OCI-LY3 (cell line): Measurements from ENCODE around the gene ALKBH3.

Source experiments
- H2AFZ ChIP-seq: fragments of 200-600, 300-600 bp; shearing (Covaris generic); 2 replicates; pipeline ENCODE4 v1.6.0; 2014; ENCODE audit warnings: antibody characterized with exemption, low read depth, low read length
- H3K27ac ChIP-seq: fragments of 200-600, 300-600 bp; sonication (generic); 2 replicates; pipeline ENCODE4 v1.5.1; 2014; ENCODE audit warnings: mild to moderate bottlenecking, low read length, moderate library complexity, mixed read lengths
- H3K27me3 ChIP-seq: fragments of 200-600, 300-600 bp; sonication (generic); 2 replicates; pipeline ENCODE4 v1.6.1; 2014; ENCODE audit warnings: low read depth, low read length, mixed read lengths
- H3K36me3 ChIP-seq: fragments of 200-600, 300-600 bp; sonication (generic); replicated peaks from 2 replicates; pipeline ENCODE3; 2014; ENCODE audit warnings: low read depth, low read length, mixed read lengths
- H3K4me1 ChIP-seq: fragments of 300-600, 200-600 bp; sonication (generic); 2 replicates; pipeline ENCODE4 v1.6.1; 2014; ENCODE audit warnings: low read length, mixed read lengths
- H3K4me2 ChIP-seq: fragments of 200-600, 300-600 bp; sonication (generic); 2 replicates; pipeline ENCODE4 v1.6.1; 2014; ENCODE audit warnings: low read length, mixed read lengths
- H3K4me3 ChIP-seq: fragments of 300-600, 200-600 bp; sonication (generic); 2 replicates; pipeline ENCODE4 v1.5.1; 2014; ENCODE audit warnings: antibody characterized with exemption, mild to moderate bottlenecking, low read length, moderate library complexity
- H3K79me2 ChIP-seq: fragments of 300-600, 200-600 bp; shearing (Covaris generic); 2 replicates; pipeline ENCODE4 v1.6.1; 2014; ENCODE audit warnings: mild to moderate bottlenecking, low read length, mixed read lengths
- H3K9ac ChIP-seq: fragments of 300-600, 200-600 bp; shearing (Covaris generic); 2 replicates; pipeline ENCODE4 v1.6.0; 2014; ENCODE audit warnings: mild to moderate bottlenecking, low read length, moderate library complexity
- H3K9me3 ChIP-seq: fragments of 200-600, 300-600 bp; shearing (Covaris generic); 2 replicates; pipeline ENCODE4 v1.6.1; 2014; ENCODE audit warnings: low read length, mixed read lengths; ENCODE audit not compliant: insufficient read depth
- H4K20me1 ChIP-seq: fragments of 200-600, 300-600 bp; sonication (generic); 2 replicates; pipeline ENCODE4 v1.6.1; 2016; ENCODE audit warnings: low read length, mixed read lengths; ENCODE audit not compliant: insufficient read depth
- CTCF ChIP-seq: fragments of 200-600, 300-600 bp; sonication (generic); IDR thresholded peaks from 2 replicates; pipeline ENCODE4 v1.5.1; 2014; ENCODE audit warnings: antibody characterized with exemption, low read length, low read depth
- EZH2phosphoT487 ChIP-seq: fragments of 200-600 bp; shearing (Covaris generic); IDR thresholded peaks from 2 replicates; pipeline ENCODE4 v1.6.1; 2018; ENCODE audit warnings: antibody characterized with exemption, mixed run types, low read depth

ALKBH3 gene

GRCh38 chr11:43923406-43924111 is 42.9 kb downstream of the ALKBH3 start:
- Histone ChIP-seq H3K4me1 (peaks cover 7% of the 10 kb centered on the region), H2AFZ (no peak overlapping the region), H3K9ac (no peak overlapping the region)

GRCh38 chr11:43924112-43924855 is 43.7 kb downstream of the ALKBH3 start:
- no peak overlapping the region for H3K9ac ChIP-seq
- peaks cover 7% of the 10 kb centered on the region for H3K4me1 ChIP-seq
- H3K4me2 ChIP-seq: no peak overlapping the region
- no peak overlapping the region for H3K4me3 ChIP-seq
- H3K36me3 ChIP-seq: peaks cover 20% of the 10 kb centered on the region
- no peaks in the 10 kb centered on the region for H3K79me2 ChIP-seq
- no peaks in the 10 kb centered on the region for H3K27me3 ChIP-seq
- no peak overlapping the region for H3K27ac ChIP-seq
- no peaks in the 10 kb centered on the region for H3K9me3 ChIP-seq
- TF ChIP-seq CTCF (peak; percentile 17; the same call in 1 of the 2 replicates), EZH2phosphoT487 (no peak)
- H4K20me1 ChIP-seq: no peaks in the 10 kb centered on the region
- no peak overlapping the region for H2AFZ ChIP-seq

More at GRCh38 chr11:43923406-43924111, 42.9 kb downstream of the ALKBH3 start:
- H3K4me3 ChIP-seq: no peak overlapping the region
- peaks cover 25% of the 10 kb centered on the region for H3K36me3 ChIP-seq
- no peaks in the 10 kb centered on the region for H3K9me3 ChIP-seq
- no peaks in the 10 kb centered on the region for H4K20me1 ChIP-seq
- TF ChIP-seq EZH2phosphoT487 (no peak), CTCF (no peak)
- H3K27ac ChIP-seq: no peak overlapping the region
- no peaks in the 10 kb centered on the region for H3K27me3 ChIP-seq
- no peaks in the 10 kb centered on the region for H3K79me2 ChIP-seq
- no peak overlapping the region for H3K4me2 ChIP-seq

GRCh38 chr11:43925063-43925931 is 44.7 kb downstream of the ALKBH3 start:
- Histone ChIP-seq H3K36me3 (peaks cover 10% of the 10 kb centered on the region), H3K79me2 (no peaks in the 10 kb centered on the region), H3K9me3 (no peaks in the 10 kb centered on the region), H3K4me3 (no peak overlapping the region), H3K27me3 (no peaks in the 10 kb centered on the region), H3K4me2 (no peak overlapping the region), H4K20me1 (no peaks in the 10 kb centered on the region), H2AFZ (no peak overlapping the region), H3K9ac (no peak overlapping the region), H3K4me1 (peaks cover 6% of the 10 kb centered on the region), H3K27ac (no peak overlapping the region)
- TF ChIP-seq EZH2phosphoT487 (no peak), CTCF (no peak)
